DOHH2 (cell line): Measurements from ENCODE around the gene H3-3A.

Experiments
- CTCF ChIP-seq: fragments of 200-600 bp; sonication (generic); IDR thresholded peaks from one replicate; pipeline ENCODE4 v1.5.1; 2014; ENCODE audit warnings: antibody characterized with exemption, mild to moderate bottlenecking, low read depth, low read length; ENCODE audit not compliant: poor library complexity, severe bottlenecking
- EZH2phosphoT487 ChIP-seq: fragments of 200-600 bp; sonication (generic); IDR thresholded peaks from 2 replicates; pipeline ENCODE4 v1.6.1; 2017; ENCODE audit warnings: borderline replicate concordance, mild to moderate bottlenecking, antibody characterized with exemption, low read length, moderate library complexity, mixed read lengths

GRCh38 chr1:226047495-226047894 is 15.0 kb upstream of the H3-3A start:
- TF ChIP-seq CTCF: no peak
- no peak for TF ChIP-seq EZH2phosphoT487
